Stimulated activated CD8-positive, alpha-beta memory T cell treated with anti-CD3 and anti-CD28 coated beads, Interleukin-15, amount 100 ng/mL, for 1 hour (primary cell): ENCODE data around the gene FAM32A.
"Not testable (repeated sequence)": the region's sequence is repeated elsewhere in the genome, so short reads cannot be mapped to it uniquely, and the experiment has no call there.

ENCODE experiments used
- DNase-seq: peaks from one replicate; pipeline ENCODE4 v3.0.0-alpha.2; 2020; ENCODE audit warnings: low read depth

The FAM32A gene

GRCh38 chr19:16164222-16164890 is 20.9 kb upstream of the FAM32A start:
- DNase-seq, result no peak

DNA sequence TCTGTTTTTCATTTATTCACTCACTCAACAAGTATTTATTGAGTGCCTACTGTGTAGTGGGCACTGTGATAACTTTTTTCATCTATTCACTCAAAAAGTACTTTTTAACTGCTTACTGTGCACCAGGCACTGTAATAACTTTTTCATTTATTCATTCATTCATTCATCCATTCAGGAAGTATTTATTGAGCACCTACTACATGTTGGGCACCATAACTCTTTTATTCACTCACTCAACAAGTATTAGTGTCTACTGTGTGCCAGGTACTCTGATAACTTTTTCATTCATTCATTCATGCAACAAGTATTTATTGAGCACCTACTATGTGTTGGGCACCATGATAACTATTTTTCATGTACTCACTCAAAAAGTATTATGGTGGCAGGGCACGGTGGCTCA is 18.8 kb upstream of the FAM32A start:
- no peak for DNase-seq

DNA sequence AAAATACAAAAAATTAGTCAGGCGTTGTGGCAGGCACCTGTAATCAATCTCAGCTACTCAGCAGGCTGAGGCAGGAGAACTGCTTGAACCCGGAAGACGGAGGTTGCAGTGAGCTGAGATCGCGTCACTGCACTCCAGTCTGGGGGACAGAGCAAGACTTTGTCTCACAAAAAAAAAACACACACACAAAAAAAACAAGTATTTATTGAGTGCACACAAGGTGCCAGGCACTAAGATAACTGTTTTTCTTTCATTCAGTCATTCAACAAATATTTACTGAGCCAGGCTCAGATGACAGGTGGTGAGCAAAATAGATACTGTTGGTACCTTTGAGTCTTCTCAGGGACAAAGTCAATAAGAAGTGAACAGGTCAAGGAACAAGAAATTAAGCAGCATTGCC is 18.2 kb upstream of the FAM32A start:
- no peak for DNase-seq

- no peak for DNase-seq
These were observed 16.6 kb upstream of the FAM32A start for GRCh38 chr19:16168465-16169081.

DNA sequence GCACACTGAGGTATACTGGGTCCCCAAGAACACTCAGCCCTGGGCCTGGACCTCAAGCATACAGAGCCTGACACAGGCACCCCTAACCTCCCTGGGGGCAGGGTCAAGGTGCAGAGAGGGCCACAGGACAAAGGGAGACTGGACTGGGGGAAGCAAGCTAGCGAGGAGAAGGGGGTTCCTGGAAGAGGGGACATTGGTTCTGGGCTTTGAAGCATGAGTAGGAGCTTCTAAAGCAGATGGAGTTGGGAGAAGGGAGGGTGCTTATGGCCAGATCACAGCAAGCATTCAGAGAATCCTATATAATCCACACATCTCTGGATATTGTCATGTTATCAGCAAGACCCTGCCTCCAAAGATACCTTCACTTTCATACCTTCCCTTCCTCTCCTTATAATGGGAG is 15.1 kb upstream of the FAM32A start:
- DNase-seq, result no peak

DNA sequence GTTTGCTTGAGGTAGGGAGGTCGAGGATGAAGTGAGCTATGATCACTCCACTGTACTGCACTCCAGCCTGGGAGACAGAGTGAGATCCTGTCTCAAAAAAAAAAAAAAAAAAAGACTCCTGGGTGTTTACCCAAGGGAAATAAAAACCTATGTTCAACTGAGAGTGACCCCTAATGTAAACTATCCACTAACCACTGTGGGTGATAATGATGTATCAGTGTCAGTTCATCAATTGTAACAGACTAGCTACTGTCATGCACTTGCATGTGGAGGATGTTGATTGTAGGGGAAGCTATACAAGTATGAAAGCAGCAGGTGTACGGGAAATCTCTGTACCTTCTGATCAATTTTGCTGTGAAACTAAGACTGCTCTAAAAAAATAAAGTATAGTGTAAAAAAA is 9.3 kb upstream of the FAM32A start:
- no peak for DNase-seq

- DNase-seq, result not testable (repeated sequence)
These were observed 6.3 kb upstream of the FAM32A start for GRCh38 chr19:16178866-16179265.

GRCh38 chr19:16180611-16181010 is 4.6 kb upstream of the FAM32A start:
- no peak for DNase-seq

DNA sequence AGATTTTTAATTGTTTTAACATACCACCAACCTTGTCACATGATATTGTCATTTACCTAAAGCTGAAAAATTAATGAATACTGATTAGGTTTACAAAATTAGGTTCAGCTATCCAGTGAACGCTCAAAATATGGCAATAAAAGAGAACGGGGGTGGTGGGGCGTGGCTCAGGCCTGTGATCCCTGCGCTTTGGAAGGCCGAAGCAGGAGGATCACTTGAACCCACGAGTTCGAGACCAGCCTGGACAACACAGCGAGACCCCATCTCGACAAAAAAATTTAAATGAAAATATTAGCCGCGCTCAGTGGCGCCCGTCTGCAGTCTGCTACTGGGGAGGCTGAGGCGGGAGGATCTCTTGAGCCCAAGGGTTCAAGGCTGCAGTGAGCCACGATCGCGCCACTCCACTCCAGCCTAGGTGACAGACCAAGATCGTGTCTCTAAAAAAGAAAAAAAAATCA is 516 bp upstream of the FAM32A start:
- no peak for DNase-seq

DNA sequence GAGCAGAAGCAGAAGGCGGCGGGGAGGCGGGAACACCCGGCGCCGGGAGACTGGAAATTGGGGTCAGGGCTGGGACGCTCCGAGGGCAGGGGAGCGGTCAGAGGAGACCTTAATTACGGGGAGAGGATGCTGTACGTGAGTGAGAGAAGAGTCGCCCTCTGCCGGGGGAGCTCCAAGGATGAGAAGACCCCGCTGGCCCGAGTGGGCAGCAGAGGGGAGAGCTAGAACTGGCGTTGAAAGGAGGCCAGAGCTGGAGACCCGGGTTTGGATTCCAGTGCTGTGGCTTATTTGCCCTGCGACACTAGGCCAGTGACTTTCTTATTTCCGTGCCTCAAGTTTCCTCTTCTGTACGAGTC is 536 bp downstream of the FAM32A start:
- DNase-seq, result peak; percentile 19

GRCh38 chr19:16188521-16188920 is 3.3 kb downstream of the FAM32A start:
- no peak for DNase-seq

GRCh38 chr19:16190198-16190597 is 5.0 kb downstream of the FAM32A start:
- no peak for DNase-seq

DNA sequence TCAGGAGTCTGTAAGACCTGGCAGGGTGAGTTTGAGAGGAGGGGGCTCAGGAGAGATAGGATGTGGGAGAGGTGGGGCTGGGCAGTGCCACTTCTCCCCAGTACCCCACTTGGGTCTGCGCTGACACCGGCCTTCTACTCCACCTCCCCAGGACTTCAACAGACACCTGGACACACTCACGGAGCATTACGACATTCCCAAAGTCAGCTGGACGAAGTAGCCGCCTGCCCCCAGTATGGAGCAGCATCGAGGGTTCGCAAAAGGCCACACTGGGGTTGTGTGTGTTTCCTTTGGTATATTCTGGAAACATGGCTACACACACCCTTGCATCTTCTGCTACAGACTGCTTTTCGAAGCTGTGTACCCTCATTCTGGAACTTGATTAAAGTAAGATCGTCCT is 5.5 kb downstream of the FAM32A start:
- DNase-seq, result no peak

- DNase-seq, result no peak
These were observed 6.2 kb downstream of the FAM32A start for GRCh38 chr19:16191216-16191908.

DNA sequence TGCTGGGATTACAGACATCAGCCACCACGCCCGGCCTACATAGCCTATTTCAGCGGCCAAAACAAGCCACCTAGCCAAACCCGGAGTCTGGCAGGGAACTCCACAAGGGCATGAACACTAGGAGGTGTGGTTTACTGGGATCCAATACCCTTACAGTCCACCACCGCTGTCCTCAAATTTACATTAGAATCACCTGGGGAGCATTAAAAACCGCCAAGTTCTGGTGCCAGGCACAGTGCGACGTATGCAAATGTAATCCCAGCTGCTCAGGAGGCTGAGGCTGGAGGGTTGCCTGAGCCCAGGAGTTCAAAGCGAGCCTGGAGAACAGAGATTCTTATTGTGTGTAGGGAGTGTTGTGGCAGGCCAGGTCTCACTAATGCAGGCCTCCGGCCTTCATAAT is 8.3 kb downstream of the FAM32A start:
- DNase-seq, result no peak

DNA sequence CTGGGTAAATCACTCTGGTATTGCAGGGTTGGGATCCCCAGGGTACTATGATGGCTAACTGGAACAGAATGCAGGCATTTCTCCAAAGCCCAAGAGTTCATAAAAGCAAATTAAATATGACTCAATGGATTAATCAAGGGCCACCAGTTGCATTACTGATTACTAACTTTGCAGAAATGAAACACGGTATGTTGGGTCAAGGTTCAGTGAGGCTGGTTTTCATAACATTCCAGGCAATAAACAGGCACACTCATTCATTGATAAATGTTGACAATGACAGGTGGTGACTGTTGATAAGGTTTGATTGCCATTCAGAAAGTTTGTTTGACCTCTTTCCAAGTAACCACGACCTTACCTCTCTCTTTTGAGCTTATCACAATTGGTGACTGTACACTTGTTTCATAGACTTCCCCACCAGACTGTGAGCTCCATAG is 12.0 kb downstream of the FAM32A start:
- DNase-seq, result no peak

DNA sequence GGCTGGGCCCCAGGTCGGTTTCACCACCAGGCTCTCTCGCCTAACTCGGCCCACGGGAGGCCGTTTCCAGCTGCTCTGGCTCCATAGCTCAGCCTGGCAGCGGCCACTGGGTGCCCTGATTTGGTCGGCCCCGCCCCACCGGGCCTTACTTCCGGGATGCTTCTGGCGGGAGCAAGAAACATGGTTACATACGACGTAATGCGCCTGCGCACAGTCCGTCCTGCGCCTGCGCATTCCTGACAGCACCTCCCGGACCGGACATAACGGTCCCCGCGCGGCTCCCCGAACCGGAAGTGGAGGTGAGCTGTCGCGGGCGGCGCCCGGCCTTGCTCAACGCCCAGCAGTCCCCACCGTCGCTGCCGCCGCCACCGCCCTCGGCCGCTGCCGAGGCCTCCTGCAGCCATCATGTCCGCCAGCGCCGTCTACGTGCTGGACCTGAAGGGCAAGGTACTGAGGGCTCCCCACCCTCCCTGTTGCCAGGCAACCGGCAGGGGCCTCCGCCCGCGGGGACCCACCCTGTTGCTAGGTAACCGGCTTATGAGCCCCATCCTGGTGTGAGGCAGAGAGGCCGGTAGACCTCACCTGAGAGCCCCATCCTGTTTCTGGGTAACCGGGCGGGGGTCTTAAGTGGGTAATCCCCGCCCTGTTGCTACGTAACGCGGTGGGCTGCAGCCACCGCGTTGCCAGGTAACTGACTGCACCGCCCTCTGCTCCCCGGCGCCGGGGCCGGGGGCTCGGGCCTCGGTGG is 12.6 kb downstream of the FAM32A start, which contains the start of gene AP1M1:
Gene AP1M1 (plus strand): TSS at position 290 of the 748 bp plus-strand sequence. CDS start 116 bp downstream, at position 406.
- DNase-seq, result peak; percentile 96

- DNase-seq, result no peak
These were observed 13.1 kb downstream of the FAM32A start for GRCh38 chr19:16198370-16198651.

DNA sequence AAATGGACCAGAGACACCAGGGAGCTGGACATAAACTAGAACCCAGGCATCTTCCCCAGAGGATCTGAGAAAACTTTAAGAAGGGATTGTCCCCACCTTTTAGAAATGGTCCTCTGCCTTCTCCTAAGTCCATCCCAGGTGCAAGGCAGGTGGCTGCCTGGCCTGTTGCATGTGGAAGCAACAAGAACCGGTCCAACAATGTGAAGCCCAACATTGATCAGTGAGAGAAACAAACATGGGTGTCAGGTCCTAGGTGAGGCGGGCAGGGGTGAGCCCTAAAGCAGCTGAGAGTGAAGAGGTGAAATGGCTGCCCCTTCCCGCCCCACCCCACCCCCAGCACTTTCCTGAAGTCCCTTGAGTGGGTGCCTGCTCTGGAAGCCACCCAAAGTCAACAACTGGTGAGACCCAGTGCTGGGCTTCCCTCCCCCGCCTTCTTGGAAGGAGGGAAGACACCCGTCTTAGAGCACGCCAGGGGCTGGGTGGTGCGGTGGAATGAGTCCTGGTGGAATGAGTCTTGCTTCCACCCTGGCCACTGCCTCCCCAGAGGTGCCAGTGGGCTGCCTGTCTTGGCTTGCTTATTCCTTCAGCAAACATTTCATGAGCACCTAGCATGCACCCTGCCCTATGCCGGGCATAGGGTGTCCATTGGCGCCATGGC is 14.2 kb downstream of the FAM32A start:
- DNase-seq, result no peak

GRCh38 chr19:16200038-16201010 is 15.1 kb downstream of the FAM32A start:
- DNase-seq, result no peak

DNA sequence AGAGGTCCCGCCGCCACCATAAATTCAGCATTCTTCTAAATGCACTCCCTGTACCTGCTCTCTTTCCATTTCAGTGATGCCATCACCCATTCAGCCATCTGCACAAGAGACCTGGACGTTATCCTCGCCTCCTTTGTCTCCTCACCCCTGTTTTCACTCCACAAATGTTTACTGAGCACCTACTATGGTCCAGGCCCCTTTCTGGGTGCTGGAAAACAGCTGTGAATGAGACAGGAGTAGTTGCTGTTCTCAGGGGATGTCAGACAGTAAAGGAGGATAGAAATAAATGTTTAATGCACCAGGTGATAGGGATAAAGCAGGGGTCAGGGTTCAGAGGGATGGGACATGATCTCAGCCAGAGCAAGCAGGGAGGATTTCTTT is 15.8 kb downstream of the FAM32A start:
- DNase-seq, result no peak
